GM21447 (cell line): ENCODE data around the gene ZNF248.

Experiments used
- ATAC-seq: cut with Tn5 transposase; IDR thresholded peaks from one replicate; pipeline ENCODE4 v1.9.1; 2021; ENCODE audit not compliant: unreplicated experiment

The ZNF248 gene

DNA sequence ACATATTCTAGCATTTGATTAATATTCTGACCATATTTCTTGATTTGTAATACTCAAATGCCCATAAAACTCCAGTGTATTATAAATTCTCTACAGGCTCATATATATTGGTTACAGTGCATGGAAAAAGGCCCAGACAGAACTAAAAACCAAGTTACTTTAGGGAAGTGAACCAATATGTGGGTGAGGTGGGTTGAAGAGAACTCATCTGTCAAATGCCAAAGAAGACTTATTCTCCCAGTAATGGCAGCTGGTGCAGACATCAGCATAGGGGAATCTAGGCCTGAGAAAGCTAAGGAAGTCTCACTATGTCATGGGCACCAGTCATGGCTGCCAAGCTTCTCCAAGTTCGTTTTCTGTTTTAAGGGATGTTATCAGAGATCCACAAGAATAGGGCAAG is 30.6 kb downstream of the ZNF248 start:
- ATAC-seq: no peak

GRCh38 chr10:37821237-37821636 is 36.2 kb downstream of the ZNF248 start:
- no peak for ATAC-seq

DNA sequence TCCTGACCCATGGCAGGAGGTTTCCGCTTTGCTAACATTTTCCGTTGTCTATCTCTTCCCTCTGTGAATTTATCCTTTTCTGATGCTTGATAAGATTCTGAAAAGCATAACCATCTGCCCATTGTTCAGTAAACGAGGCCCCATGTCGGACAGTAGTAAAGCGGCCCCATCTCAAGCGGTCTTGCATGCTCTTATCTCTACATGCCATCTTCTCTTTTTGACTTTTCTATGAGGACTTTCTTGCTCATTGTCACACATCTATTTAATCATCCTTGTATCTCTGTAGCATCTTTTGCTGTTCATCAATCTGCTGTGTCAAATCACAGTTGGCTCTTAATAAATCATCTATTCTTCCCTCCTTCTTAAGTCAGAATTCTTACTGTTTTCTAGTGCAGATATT is 37.6 kb downstream of the ZNF248 start:
- ATAC-seq: no peak

DNA sequence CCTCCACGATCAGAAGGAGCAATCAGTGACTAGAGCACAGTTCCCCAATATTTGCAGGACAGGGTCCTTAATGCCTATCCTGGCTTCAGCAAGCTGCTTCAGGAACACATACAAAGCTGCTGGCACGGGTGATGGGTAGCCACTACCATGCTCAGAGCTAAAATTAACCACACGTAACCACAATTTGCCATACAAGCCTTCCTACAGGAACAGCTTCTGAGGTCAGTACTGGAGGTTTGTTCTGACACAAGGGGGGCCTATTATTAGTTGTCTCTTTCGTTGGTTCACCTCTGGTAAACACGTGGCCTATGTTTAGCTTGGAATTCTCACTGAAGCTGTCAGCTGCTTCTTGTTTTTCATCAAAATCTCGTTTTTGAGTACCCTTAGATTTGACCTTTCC is 41.1 kb downstream of the ZNF248 start:
- no peak for ATAC-seq

DNA sequence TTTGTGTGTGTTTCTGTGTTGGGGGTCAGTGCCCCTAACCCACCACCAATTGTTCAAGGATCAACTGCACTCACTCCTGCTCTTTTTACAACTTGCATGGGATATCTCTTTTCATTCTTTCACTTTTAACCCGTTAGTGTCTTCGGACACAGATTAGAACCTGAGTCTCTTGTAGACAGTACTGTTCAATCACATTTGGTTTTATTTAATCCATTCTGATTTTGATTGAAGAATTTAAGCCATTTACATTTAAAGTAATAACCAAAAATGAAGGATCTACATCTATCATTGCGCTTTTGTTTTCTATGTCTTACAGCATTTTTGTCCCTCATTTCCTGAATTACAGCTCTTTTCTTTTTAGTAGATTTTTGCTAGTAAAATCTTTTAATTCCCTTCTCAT is 43.6 kb downstream of the ZNF248 start:
- ATAC-seq: no peak

GRCh38 chr10:37812290-37812689 is 45.1 kb downstream of the ZNF248 start:
- ATAC-seq: no peak

DNA sequence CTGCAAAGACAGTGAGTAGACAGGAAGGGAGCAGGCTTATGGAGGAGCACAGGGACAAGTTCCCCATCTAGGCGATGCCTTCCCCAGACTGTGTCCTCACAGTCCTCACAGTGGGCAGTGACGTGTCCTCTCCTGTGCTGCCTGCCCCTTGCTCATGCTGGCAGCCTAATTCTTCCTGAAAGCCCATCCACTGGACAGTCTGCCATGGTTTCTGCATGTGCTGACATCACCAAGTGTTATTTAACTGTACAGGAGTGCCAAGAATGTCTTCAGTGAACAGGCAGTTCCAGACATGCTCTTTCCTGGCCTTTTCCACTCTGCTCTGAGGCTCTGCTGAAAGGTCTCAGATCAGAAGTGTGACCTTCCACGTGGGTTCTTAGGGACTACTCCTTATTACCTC is 54.1 kb downstream of the ZNF248 start:
- ATAC-seq: no peak

- ATAC-seq: no peak
Observed at GRCh38 chr10:37801557-37801956, 55.9 kb downstream of the ZNF248 start.

GRCh38 chr10:37794305-37794976 is 63.0 kb downstream of the ZNF248 start:
- ATAC-seq: no peak

DNA sequence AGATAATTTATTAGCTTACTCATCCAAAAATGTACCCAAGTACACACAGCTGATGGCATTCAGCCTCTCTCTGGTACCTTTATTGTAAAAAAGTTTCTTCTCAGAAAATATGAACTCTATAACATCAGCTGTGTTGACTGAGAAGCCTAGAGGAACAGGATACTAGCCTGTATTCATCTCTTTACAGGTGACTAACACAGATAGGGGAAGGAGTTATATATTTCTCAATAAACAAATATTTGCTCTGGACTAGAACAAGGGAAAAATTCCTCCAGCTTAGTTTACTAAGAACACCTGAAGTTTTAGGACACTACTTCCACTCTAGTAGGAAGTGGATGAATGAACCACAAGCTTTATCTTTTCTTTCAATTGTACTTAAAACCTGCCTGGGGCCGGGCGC is 67.8 kb downstream of the ZNF248 start:
- ATAC-seq: no peak

DNA sequence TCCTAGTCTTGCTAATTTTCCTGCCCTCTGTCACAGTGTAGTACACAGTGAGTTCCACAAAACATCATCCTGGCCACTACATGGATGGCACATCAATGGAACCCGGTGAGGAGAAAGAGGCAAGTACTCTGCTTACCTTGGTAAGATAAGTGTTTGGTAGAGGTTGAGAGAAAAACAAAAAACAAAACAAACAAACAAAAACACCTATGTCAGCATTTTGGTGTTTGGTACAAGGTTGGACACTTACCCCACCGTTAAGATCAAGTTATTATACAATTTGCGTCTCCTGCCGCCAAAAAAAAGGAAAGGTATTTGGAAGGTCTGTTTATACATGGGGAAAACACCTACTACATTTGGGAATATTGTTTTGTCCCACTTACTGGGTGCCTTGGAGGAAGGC is 72.7 kb downstream of the ZNF248 start:
- ATAC-seq: no peak

DNA sequence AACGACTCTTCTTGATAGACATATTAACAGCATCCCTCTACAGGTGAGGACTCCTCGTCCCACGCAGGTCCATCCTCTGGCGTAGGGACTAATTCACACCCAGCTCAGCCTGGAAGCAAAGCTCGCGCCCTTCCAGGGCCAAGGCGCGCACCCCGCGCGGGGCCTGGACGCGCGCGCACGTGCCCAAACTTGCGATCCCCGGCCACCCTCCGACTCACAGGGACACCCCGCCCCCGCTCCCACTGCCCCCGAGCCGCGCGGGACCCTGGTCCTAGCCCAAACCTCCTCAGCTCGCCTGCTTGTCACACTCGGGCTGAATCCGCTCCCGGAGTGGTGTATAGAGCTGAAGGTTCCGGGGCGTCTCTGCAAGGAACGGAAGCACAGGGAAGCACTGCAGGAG is 76.9 kb downstream of the ZNF248 start:
- no peak for ATAC-seq

GRCh38 chr10:37777056-37777455 is 80.4 kb downstream of the ZNF248 start:
- no peak for ATAC-seq

DNA sequence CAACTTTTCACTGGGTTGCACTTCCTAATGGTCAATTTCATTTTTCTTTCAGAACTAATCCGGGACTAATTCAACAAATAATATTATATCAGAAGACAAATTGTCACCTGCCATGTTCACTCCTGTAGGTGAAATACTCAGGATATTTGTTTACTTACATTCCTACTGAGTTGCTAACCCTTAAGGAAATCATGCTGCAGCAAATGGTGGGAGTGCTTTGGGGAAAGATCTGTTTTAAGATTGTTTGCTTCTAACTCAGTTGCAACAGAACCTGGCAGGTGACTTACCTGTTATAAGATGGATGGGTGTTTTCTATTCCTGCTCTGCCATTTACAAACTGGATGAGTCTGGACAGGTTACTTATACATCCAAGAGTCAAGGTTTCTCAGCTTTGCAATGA is 81.8 kb downstream of the ZNF248 start:
- ATAC-seq: no peak

- ATAC-seq: no peak
Observed at GRCh38 chr10:37774351-37774750, 83.1 kb downstream of the ZNF248 start.

GRCh38 chr10:37765216-37765615 is 92.2 kb downstream of the ZNF248 start:
- no peak for ATAC-seq

- no peak for ATAC-seq
Observed at GRCh38 chr10:37763132-37763531, 94.3 kb downstream of the ZNF248 start.

- ATAC-seq: no peak
Observed at GRCh38 chr10:37762287-37762686, 95.1 kb downstream of the ZNF248 start.

DNA sequence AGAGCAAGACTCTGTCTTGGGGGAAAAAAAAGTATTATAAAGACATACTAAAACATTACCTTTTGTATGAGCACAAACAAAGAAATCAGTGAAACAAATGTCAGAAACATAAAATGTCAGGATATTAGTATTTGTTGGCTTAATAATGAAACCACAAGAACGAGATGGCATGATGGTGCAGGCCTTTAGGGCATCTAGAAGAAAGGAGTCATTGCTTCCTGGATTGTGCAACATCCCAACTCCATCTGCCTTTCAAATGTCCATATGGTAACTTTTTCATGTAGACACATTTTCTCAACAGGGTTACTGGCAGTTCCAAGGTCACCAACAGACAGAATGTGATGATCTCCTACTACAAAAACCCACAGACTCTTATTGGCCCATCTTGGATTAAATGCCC is 96.6 kb downstream of the ZNF248 start:
- no peak for ATAC-seq

GRCh38 chr10:37758074-37758473 is 99.3 kb downstream of the ZNF248 start:
- ATAC-seq: no peak

DNA sequence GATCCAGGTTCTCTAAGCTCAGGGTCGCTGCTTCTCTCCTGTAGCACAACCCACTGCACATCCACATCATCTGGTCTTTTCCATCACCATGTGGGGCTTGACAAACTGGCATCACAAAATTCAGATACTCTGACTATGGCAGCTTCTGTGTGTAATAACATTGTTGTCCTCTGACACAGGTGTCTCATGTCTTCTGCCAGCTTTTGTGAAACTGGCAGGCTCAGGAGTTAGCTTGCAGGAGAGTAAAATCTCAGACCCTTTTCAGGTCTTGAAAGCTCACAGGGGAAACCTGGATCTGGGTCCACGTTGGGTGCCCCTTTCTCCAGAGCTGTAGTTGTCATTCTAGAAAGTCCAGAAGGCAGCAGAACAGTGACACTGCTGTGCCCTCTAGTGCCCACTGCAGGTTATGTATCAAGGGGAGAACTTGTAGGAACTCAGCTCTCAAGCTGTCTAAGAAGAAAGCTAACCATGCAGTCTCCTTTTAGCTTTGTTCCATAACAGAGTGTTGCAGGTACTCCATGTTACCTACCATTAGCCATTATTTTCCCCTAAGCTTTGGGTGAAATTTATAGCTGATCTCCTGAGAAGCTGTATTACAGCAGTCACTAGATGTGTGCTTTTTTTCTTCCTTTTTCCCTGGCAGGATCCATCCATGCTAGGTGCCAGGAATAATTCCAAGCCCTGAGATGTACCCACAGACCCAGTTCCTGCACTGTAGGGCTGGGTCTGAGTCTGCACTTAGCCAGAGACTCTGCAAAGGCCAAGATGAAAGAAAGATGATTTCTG is 102.7 kb downstream of the ZNF248 start:
- no peak for ATAC-seq

DNA sequence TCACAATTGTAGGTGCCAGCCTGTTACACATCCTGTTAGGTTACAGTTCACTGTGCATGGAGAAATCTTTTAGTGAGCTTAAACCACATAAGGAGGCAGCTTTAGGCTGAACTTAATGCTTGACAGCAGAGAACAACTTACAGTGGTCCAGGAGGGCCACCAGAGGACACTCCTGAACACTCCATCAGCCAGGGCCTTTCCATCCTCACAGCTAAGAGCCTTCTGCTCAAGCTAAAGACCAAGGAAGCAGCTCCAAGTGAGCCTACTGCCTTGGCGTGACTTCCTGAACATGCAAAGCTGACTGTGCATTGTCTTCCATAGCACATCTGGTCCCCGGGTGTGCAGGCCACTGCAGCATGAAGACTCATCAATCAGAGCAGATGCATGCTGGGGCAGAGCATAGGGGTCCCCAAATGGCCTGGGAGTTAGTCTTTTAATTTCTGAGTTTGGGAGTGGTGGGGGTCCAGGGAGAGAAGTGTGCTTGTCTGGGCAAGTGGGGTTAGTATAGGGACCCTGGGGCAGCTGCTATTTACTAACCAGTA is 105.0 kb downstream of the ZNF248 start:
- ATAC-seq: no peak
